PFSK-1 (cell line): ENCODE results near the gene GNPTG.

Source experiments
- FOXP2 ChIP-seq: optimal IDR thresholded peaks from 2 replicates; pipeline ENCODE3; 2011; ENCODE audit warnings: borderline replicate concordance, control low read depth, inconsistent platforms; ENCODE audit not compliant: insufficient read depth; ENCODE audit errors: extremely low read length, extremely low read depth
- POLR2AphosphoS5 ChIP-seq: IDR thresholded peaks from 2 replicates; pipeline ENCODE4 v1.6.1; 2012; ENCODE audit warnings: low read depth, mild to moderate bottlenecking, control low read depth, low read length, moderate library complexity
- REST ChIP-seq, 2 experiments: IDR thresholded peaks; 2 replicates each; pipeline versions ENCODE4 v1.6.1 to v1.8.0; 2011 to 2012; ENCODE audit warnings: low read depth in 2 of 2, low read length in 2 of 2, control low read depth in 1 of 2, inconsistent platforms in 1 of 2, mild to moderate bottlenecking in 1 of 2, moderate library complexity in 1 of 2; ENCODE audit not compliant: insufficient read depth in 1 of 2
- SIN3A ChIP-seq: IDR thresholded peaks from 2 replicates; pipeline ENCODE4 v1.6.1; 2012; ENCODE audit warnings: mild to moderate bottlenecking, low read length, moderate library complexity, borderline replicate concordance; ENCODE audit not compliant: insufficient read depth
- TAF1 ChIP-seq: IDR thresholded peaks from 2 replicates; pipeline ENCODE4 v1.6.1; 2012; ENCODE audit warnings: low read length, control low read depth, borderline replicate concordance; ENCODE audit not compliant: insufficient read depth

The GNPTG gene

GRCh38 chr16:1316033-1316405 lies 35.7 kb upstream of the GNPTG start:
- TF ChIP-seq REST (IDR thresholded peaks at IDR 0.05; ENCODE audit: insufficient read depth in 1 of 2, low read depth in 2 of 2, low read length in 2 of 2) (no peak), FOXP2 (no peak), SIN3A (no peak), POLR2AphosphoS5 (no peak), TAF1 (no peak)

- TF ChIP-seq POLR2AphosphoS5 (no peak; the same call in 1 of the 2 replicates), SIN3A (no peak), FOXP2 (no peak), TAF1 (no peak), REST (IDR thresholded peaks at IDR 0.05; ENCODE audit: insufficient read depth in 1 of 2, low read depth in 2 of 2, low read length in 2 of 2) (no peak)
Observed at GRCh38 chr16:1317479-1318267, 34.1 kb upstream of the GNPTG start.

GRCh38 chr16:1318268-1318545 lies 33.5 kb upstream of the GNPTG start:
- no peak for TF ChIP-seq TAF1
- TF ChIP-seq REST (IDR thresholded peaks at IDR 0.05; ENCODE audit: insufficient read depth in 1 of 2, low read depth in 2 of 2, low read length in 2 of 2): no peak
- TF ChIP-seq FOXP2: no peak
- TF ChIP-seq SIN3A: no peak
- no peak for TF ChIP-seq POLR2AphosphoS5

GRCh38 chr16:1319041-1319440 lies 32.7 kb upstream of the GNPTG start:
- TF ChIP-seq POLR2AphosphoS5 (no peak), FOXP2 (no peak), TAF1 (no peak), REST (IDR thresholded peaks at IDR 0.05; ENCODE audit: insufficient read depth in 1 of 2, low read depth in 2 of 2, low read length in 2 of 2) (no peak), SIN3A (no peak)

- TF ChIP-seq TAF1 (no peak), REST (IDR thresholded peaks at IDR 0.05; ENCODE audit: insufficient read depth in 1 of 2, low read depth in 2 of 2, low read length in 2 of 2) (no peak)
Observed at GRCh38 chr16:1320097-1320496, 31.6 kb upstream of the GNPTG start.
